HTERT RPE-1 (cell line): ENCODE results near the gene RANBP10.

Source experiments
- in situ Hi-C: fragments of 300-500 bp; cut with MboI; formaldehyde crosslinking; loops from 4 replicates; pipeline ENCODE4 v1.14.3; 2020; ENCODE audit warnings: low sequenced_read_pairs

Gene RANBP10

DNA sequence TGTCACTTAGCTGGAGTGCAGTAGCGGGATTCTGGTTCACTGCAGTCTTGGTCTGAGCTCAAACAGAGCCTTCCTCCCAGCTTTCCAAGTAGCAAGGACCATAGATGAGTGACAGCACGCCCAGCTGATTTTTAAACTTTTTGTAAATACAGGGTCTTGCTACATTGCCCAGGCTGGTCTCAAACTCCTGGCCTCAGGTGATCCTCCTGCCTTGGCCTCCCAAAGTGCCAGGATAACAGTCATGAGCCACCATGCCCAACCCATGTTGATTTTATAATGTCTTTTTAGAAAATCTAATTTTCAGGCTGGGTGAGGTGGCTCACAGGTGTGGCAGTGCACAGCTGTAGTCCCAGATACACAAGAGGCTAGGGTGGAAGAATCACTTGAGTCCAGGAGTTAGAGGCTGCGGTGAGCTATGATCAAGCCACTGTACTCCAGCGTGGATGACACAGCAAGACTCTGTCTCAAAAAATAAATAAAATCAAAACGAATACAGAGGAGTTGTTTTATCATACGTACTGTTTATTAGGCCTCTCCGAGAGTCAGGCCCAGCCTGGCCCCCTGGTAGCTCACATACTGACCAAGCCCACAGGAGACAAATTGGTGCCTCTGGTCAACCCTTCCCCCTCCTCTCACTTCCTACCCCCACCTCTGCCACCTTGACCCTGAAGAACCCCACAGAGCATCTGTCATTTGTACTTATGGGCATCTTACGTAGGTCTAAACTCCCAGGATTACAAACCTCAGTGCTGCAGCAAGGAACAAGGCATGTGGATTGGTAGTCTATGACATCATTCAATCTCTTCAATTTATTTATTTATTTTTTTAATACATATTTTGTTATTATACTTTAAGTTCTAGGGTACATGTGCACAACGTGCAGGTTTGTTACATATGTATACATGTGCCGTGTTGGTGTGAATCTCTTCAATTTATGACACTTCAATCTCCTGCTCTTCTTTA lies 126.1 kb downstream of the RANBP10 start:
- in situ Hi-C loops = no loop called here

DNA sequence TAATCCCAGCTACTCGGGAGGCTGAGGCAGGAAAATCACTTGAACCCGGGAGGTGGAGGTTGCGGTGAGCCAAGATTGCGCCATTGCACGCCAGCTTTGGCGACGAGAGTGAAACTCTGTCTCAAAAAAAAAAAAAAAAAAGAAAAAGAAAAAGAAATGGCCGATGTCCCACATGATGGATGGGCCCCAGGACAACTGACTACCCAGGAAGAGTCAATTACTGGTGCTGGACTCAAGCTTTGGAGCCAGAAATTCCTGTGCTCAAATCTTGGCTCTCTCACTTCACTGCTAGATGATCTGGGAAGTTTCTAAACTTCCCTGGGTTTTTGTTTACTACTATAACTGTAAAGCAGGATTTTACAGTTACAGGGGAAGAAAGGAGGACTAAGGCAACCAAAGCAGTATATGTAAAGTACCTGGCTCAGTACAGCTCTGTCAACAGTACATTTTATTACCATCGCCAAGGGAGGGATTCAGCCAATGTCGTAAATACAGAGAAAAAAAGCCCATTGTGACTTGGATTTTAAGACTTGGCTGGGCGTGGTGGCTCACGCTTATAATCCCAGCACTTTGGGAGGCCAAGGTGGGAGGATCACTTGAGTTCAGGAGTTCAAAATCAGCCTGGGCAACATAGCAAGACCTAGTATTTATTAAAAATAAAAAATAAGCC lies 127.9 kb downstream of the RANBP10 start:
- in situ Hi-C loops = no loop called here

GRCh38 chr16:67677712-67678111 lies 128.6 kb downstream of the RANBP10 start:
- in situ Hi-C loops = no loop called here

- in situ Hi-C loops = no loop called here
Measured at GRCh38 chr16:67676939-67677338, 129.4 kb downstream of the RANBP10 start.

DNA sequence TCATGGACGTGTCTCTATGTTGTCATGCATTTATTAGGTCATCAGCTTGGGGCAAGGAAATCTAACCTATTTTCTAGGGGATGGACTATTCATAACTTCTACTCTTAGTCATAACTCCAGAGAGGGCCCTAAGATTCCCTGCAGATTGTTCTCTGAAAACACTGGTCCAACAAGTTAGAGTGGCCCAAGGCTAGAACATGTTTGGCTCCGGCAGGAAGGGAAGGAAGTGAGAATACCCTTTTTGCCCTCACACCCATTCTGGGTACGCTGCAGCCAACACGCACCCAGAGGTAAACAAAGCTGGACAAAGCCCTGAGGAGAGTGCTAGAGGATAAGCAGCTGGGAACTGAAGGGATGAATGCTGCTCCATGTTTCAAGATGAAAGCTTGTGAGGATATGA lies 129.8 kb downstream of the RANBP10 start:
- in situ Hi-C loops = no loop called here

DNA sequence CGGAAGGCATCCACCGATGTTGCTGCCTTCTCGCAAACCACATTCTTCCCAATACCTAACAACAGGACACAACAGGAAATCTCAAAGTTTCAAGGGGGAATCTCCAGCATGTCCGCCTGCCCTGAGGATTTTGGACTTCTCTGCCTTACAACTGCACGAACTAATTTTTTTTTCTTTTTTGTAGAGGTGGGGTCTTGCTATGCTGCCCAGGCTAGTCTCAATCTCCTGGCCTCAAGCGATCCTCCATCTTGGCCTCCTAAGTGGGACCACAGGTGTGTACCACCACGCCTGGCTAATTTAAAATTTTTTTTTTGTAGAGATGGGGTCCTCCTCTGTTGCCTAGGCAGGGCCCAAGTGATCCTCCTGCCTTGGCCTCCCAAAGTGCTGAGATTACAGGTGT lies 130.4 kb downstream of the RANBP10 start:
- in situ Hi-C loops = no loop called here

DNA sequence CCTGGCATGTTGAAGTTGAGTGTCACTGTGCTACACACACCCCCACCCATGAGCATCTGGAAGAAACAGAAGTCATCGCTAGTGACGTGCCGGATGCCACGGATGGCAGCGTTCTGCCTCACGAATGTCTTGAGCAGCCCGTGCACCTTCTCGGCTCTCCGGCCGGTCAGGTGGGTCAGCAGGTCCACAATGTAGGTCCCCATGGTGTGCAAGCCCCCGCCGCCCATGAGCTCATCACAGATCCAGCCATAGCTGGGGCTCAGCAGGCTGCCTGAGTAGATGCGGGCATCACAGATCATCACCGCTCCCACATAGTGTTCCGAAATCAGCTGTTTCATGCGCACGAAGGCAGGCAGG lies 130.8 kb downstream of the RANBP10 start:
- in situ Hi-C loops = no loop called here

DNA sequence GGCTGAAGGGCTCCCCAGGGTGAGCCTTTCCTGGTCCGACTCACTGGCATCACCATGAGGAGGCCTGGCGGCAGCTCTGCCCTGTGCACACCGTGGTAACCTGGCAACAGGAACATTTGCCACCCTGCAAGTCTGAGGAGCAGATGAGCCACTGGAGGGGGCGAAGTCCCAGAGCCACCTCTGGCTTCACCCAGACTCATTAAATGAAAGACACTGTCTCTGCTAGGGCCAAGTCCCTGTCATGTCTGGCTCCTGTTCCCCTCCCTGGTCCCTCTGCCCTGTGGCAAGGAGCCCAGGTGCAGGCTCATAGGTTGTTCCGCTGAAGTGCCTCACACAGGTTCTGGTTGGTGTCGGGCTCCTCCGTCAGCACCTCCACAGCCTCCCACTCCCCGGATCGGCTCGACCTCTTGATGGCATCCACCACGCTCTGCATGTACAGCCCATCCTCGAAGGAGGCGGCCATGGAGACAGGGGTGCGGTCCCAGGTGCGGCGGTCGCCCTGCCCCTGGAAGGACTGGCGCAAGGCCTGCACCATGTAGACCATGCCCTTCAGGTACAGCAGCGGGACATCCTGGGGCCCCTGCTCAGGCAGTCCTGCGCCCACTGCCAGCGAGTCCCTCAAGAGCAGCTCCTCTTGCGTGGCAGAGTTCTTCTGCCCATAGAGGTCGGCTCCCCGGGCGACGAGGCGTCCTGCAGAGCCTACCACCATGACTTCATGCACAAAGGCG lies 131.3 kb downstream of the RANBP10 start:
- in situ Hi-C loops = no loop called here

GRCh38 chr16:67673712-67674580 lies 132.4 kb downstream of the RANBP10 start:
- in situ Hi-C loops = no loop called here
